Stimulated activated CD4-positive, alpha-beta T cell treated with anti-CD3 and anti-CD28 coated beads, Interleukin-1b, Interleukin-23, amount 100 ng/mL, for 24 hours (primary cell): Measurements from ENCODE around the gene PLIN1.

ENCODE experiments used
- DNase-seq, 4 experiments: peaks; one replicate each; pipeline ENCODE4 v3.0.0-alpha.2; 2020; ENCODE audit warnings: low read depth in 4 of 4, low spot score in 1 of 4

Gene PLIN1

GRCh38 chr15:89628806-89629715 lies 50.1 kb downstream of the PLIN1 start:
- no peak for DNase-seq

GRCh38 chr15:89628301-89628700 lies 50.9 kb downstream of the PLIN1 start:
- no peak for DNase-seq

- DNase-seq: no peak
These were observed 51.8 kb downstream of the PLIN1 start for GRCh38 chr15:89627256-89627970.

- DNase-seq: no peak
These were observed 53.5 kb downstream of the PLIN1 start for GRCh38 chr15:89625716-89626115.

GRCh38 chr15:89623165-89623564 lies 56.0 kb downstream of the PLIN1 start:
- DNase-seq: no peak

GRCh38 chr15:89621547-89621946 lies 57.6 kb downstream of the PLIN1 start:
- DNase-seq: no peak

GRCh38 chr15:89616228-89616627 lies 62.9 kb downstream of the PLIN1 start:
- DNase-seq: no peak

GRCh38 chr15:89615135-89615534 lies 64.0 kb downstream of the PLIN1 start:
- no peak for DNase-seq
